Measurements from ENCODE around the gene FHIT.

FHIT gene

DNA sequence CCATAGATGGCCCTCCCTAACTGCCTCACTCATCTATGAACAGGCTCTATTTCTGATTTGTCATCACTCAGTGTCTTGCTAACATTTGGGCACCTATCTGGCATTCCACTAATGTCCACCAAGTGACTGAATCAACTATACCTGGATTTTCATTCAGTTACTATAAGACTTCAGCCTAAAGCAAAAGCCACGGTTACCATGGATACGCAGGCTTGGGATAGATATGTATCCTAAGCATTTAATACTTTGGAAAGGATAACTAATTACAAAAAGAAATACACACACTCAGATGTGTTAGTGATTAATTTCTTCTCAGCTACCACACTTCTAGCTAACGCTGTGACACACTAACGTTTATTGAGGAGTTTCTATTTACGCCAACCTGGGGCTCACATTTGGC lies 1301.9 kb downstream of the FHIT start:
- DNase-seq (ENCODE audit: low read depth): no peak
- H3K4me3 ChIP-seq (ENCODE audit: low read depth, low read length): no peak overlapping the region
- TF ChIP-seq, protein P1, sequence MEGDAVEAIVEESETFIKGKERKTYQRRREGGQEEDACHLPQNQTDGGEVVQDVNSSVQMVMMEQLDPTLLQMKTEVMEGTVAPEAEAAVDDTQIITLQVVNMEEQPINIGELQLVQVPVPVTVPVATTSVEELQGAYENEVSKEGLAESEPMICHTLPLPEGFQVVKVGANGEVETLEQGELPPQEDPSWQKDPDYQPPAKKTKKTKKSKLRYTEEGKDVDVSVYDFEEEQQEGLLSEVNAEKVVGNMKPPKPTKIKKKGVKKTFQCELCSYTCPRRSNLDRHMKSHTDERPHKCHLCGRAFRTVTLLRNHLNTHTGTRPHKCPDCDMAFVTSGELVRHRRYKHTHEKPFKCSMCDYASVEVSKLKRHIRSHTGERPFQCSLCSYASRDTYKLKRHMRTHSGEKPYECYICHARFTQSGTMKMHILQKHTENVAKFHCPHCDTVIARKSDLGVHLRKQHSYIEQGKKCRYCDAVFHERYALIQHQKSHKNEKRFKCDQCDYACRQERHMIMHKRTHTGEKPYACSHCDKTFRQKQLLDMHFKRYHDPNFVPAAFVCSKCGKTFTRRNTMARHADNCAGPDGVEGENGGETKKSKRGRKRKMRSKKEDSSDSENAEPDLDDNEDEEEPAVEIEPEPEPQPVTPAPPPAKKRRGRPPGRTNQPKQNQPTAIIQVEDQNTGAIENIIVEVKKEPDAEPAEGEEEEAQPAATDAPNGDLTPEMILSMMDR (IDR thresholded peaks at IDR 0.05; ENCODE audit: low read depth, low read length, missing control alignments): no peak

DNA sequence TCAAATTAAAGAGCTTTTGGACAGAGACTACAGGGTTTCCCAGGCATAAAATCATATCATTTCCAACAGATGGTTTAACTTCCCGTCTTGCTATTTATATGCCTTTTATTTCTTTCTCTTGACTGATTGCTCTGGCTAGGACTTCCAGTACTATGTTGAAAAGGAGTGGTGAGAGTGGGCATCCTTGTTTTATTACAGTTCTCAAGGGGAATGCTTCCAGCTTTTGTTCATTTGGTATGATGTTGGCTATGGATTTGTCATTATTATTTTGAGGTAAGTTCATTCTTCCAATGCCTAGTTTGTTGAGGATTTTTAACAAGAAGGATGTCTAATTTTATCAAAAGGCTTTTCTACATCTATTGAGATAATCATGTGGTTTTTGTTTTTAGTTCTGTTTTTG lies 1304.9 kb downstream of the FHIT start:
- TF ChIP-seq, protein P1 (IDR thresholded peaks at IDR 0.05; ENCODE audit: low read depth, low read length, missing control alignments): no peak
- H3K4me3 ChIP-seq (ENCODE audit: low read depth, low read length): no peak overlapping the region
- DNase-seq (ENCODE audit: low read depth): no peak

DNA sequence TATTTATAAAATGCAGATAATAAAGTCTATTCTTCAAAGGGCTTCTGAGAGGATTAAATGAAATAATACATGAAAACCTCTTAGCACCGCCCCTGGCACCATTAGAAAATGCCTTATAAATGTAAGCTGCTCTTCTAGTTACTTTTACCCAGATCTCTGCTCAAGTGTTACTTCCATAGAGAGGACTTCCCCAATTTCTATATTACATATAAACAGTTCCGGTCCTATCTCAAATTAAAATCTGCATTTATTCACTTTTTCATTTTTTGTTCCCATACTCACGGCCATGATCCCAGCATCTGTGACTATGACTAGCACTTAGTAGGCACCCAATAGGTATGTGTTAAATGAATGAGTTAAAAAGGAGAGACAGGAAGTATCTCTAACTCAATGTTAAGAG lies 1310.5 kb downstream of the FHIT start:
- TF ChIP-seq, protein P1 (IDR thresholded peaks at IDR 0.05; ENCODE audit: low read depth, low read length, missing control alignments): no peak
- no peak for DNase-seq (ENCODE audit: low read depth)
- H3K4me3 ChIP-seq (ENCODE audit: low read depth, low read length): no peak overlapping the region

DNA sequence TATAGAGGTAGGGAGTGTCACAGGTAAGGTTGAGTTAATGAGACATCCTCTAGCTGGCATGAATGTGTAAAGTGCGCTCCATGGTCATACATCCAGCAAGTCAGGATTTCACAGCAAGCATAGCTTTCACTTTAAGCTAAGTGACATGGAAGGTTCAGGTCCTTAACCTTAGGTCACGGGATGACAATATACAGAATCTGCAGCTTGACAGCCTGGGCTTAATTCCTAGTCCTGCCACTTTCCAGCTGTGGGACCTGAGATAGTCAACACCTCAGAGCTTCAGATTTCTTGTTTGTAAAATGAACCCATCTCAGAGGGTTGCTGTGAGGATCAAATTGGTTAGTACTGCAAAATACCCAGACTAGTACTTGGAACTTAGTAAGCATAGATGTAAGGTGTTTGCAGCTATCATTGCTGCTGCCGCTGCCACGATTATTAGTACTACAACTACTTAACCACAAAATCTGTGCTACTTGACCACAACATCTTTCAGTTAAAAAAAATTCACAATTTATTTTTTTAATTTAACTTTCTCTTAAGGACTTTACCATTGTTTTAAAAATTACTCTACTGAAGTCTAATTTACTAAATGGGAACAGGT lies 1311.3 kb downstream of the FHIT start:
- H3K4me3 ChIP-seq (ENCODE audit: low read depth, low read length): no peak overlapping the region
- DNase-seq (ENCODE audit: low read depth): no peak
- TF ChIP-seq, protein P1 (IDR thresholded peaks at IDR 0.05; ENCODE audit: low read depth, low read length, missing control alignments): no peak

DNA sequence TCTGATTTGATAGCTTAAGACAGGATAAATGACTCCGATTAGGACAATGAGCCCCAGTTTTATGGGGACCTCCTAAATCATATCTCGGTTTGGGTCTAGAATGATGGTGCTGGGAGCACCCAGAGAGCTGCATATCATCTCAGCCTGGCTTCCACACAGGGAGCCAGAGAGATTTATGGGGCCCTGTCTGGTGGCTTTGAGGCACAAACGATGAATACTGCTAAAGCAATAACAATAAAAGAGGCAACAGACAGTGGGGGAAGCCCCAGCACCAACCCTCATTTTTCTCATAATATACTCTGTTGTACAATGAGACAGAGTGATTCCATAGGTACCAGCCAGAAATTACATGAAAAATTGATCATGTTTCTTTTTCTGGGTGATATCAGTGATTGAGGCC lies 1312.4 kb downstream of the FHIT start:
- H3K4me3 ChIP-seq (ENCODE audit: low read depth, low read length): no peak overlapping the region
- no peak for DNase-seq (ENCODE audit: low read depth)

DNA sequence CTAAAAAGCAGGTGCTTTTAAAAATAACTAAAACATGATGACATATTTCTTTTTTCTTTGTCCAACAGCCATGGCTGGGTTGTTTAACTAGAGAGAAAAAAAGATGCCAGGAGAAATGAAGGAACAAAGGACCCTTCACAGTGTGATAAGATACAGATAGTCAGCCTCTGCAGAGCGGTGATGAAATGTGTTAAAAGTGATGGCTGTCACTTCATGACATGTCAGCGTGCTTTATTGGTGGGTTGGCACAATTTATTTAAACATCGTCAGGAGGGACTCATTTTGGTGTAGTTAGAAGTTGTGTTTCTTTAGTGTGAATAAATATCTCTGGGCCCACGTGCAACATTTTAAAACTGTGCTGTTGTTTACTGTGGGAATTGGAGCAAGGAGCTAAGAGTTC lies 1314.1 kb downstream of the FHIT start:
- DNase-seq (ENCODE audit: low read depth): no peak
- TF ChIP-seq, protein P1 (IDR thresholded peaks at IDR 0.05; ENCODE audit: low read depth, low read length, missing control alignments): no peak
- H3K4me3 ChIP-seq (ENCODE audit: low read depth, low read length): no peak overlapping the region

More for the DNA sequence above, 1312.4 kb downstream of the FHIT start:
- TF ChIP-seq, protein P1 (IDR thresholded peaks at IDR 0.05; ENCODE audit: low read depth, low read length, missing control alignments): no peak

DNA sequence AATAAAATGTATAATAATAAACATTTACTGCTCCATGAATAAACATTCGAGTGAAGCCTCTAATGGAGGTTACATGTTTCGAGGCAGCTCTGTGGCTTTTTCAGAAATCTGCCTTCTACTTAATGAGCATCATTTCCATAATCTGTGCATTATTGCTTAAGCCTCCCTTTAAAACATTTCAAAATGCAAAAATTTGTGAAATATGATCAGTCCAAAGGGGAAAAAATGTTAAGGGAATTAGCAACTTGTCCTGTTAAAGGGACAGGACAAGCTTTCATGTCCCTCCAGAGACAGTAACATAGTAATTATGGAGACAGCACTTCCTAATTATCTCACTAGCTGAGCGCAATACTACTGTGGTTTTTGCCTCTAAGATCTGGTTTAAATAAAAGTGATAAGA lies 1314.8 kb downstream of the FHIT start:
- H3K4me3 ChIP-seq (ENCODE audit: low read depth, low read length): no peak overlapping the region
- no peak for DNase-seq (ENCODE audit: low read depth)
- TF ChIP-seq, protein P1 (IDR thresholded peaks at IDR 0.05; ENCODE audit: low read depth, low read length, missing control alignments): no peak
